HL-60 (cell line): ENCODE measurements around the gene RSPH3.

Source experiments
- GABPA ChIP-seq: IDR thresholded peaks from 2 replicates; pipeline ENCODE4 v1.6.1; 2012; ENCODE audit warnings: low read depth
- POLR2AphosphoS5 ChIP-seq: IDR thresholded peaks from 2 replicates; pipeline ENCODE4 v1.6.1; 2012; ENCODE audit warnings: low read depth
- SPI1 ChIP-seq: IDR thresholded peaks from 2 replicates; pipeline ENCODE4 v1.6.1; 2012; ENCODE audit warnings: low read depth, mild to moderate bottlenecking, borderline replicate concordance
- TF ChIP-seq, protein P1 (sequence below): IDR thresholded peaks from one replicate; pipeline ENCODE4 v1.5.1; 2011; ENCODE audit warnings: low read length, control low read depth, inconsistent platforms; ENCODE audit not compliant: insufficient read depth
- TF ChIP-seq, protein P2 (sequence below): IDR thresholded peaks from 2 replicates; pipeline ENCODE4 v1.6.1; 2012; ENCODE audit warnings: low read depth; ENCODE audit not compliant: insufficient replicate concordance

DNA sequence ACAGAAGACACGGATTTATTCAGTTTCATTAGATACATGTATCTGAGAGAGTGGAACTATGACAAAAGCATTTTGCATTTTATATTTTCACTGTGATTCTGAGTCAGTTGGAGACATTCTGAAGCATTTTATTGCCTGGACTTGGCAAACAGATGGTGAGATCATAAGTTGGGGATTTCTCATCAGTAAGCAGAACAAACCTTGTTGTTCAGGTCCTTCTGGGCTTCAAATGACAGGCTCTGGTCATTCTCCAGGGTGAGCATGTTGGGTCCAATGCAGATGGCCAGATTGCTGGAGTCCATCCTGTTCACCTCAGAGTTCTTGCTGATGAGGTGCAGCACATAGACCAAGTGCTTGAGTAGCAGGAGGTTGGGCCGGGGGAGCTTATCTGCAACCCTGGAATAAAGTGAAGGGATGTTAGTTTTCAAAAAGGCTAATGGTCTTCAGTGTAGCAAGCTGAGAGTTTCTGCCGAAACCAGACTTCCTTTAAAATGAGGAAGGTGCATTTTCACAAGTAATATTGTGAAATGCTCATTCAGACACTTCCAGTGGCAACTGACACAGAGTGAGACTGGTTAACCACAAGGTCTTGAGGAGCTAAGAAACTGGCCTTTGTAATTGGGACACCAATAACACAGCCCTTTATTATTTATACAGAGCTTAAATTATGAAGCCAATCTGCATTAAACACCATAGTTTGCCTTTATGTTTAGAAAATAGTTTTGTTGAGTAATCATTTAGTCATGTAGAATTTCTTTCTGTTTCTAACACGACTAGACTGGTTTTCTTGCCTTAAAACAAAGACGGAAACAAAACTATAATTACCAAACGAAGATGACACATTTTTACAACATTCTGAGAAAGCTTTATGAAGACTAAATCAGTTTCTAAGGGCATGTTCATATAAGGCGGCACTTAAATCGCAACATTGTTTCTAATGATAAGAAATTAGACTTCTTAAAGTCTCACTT, 39.2 kb upstream of the RSPH3 start:
- TF ChIP-seq, protein P1, sequence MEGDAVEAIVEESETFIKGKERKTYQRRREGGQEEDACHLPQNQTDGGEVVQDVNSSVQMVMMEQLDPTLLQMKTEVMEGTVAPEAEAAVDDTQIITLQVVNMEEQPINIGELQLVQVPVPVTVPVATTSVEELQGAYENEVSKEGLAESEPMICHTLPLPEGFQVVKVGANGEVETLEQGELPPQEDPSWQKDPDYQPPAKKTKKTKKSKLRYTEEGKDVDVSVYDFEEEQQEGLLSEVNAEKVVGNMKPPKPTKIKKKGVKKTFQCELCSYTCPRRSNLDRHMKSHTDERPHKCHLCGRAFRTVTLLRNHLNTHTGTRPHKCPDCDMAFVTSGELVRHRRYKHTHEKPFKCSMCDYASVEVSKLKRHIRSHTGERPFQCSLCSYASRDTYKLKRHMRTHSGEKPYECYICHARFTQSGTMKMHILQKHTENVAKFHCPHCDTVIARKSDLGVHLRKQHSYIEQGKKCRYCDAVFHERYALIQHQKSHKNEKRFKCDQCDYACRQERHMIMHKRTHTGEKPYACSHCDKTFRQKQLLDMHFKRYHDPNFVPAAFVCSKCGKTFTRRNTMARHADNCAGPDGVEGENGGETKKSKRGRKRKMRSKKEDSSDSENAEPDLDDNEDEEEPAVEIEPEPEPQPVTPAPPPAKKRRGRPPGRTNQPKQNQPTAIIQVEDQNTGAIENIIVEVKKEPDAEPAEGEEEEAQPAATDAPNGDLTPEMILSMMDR, result no peak
- TF ChIP-seq, protein P2, sequence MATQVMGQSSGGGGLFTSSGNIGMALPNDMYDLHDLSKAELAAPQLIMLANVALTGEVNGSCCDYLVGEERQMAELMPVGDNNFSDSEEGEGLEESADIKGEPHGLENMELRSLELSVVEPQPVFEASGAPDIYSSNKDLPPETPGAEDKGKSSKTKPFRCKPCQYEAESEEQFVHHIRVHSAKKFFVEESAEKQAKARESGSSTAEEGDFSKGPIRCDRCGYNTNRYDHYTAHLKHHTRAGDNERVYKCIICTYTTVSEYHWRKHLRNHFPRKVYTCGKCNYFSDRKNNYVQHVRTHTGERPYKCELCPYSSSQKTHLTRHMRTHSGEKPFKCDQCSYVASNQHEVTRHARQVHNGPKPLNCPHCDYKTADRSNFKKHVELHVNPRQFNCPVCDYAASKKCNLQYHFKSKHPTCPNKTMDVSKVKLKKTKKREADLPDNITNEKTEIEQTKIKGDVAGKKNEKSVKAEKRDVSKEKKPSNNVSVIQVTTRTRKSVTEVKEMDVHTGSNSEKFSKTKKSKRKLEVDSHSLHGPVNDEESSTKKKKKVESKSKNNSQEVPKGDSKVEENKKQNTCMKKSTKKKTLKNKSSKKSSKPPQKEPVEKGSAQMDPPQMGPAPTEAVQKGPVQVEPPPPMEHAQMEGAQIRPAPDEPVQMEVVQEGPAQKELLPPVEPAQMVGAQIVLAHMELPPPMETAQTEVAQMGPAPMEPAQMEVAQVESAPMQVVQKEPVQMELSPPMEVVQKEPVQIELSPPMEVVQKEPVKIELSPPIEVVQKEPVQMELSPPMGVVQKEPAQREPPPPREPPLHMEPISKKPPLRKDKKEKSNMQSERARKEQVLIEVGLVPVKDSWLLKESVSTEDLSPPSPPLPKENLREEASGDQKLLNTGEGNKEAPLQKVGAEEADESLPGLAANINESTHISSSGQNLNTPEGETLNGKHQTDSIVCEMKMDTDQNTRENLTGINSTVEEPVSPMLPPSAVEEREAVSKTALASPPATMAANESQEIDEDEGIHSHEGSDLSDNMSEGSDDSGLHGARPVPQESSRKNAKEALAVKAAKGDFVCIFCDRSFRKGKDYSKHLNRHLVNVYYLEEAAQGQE, result peak; percentile 40
- TF ChIP-seq POLR2AphosphoS5 (peak; percentile 94), SPI1 (peak; percentile 96), GABPA (peak; percentile 32; the same call in 1 of the 2 replicates)
